ENCODE results near the gene TRIM33. TPM values are rescaled to one million over a fixed set of nuclear protein-coding genes. Genes with fewer than 3 reads are reported as not detected.
"Not testable (repeated sequence)": the region's sequence is repeated elsewhere in the genome, so short reads cannot be mapped to it uniquely, and the experiment has no call there.

The TRIM33 gene
- total RNA-seq, 4 donors from 2014 or later = 37.5 to 48.6 (median 41.1) TPM

DNA sequence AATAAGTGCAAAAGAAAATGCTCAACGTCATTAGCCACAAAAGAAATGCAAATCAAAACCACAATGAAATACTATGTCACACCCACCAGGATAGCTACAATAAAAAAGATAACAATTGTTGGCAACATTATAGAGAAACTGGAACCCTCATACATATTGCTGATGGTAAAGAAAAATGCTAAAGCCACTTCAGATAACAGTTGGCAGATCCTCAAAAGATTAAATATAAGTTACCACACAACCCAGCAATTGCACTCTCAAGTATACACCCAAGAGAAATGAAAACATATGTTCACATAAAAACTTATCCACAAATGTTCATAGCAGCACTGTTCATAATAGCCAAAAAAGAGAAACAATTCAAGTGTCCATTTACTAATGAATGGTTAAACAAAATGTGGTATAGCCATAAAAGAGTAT is 20.7 kb downstream of the TRIM33 start:
- no peak for DNase-seq (ENCODE audit: low spot score in 2 of 2)
- intact Hi-C loops (cut with DNase I; ENCODE audit: low total_unique reads) = no loop called here
- WGBS, 2 donors = 15 to 27% methylated on average over 1 of the region's 1 CpG

DNA sequence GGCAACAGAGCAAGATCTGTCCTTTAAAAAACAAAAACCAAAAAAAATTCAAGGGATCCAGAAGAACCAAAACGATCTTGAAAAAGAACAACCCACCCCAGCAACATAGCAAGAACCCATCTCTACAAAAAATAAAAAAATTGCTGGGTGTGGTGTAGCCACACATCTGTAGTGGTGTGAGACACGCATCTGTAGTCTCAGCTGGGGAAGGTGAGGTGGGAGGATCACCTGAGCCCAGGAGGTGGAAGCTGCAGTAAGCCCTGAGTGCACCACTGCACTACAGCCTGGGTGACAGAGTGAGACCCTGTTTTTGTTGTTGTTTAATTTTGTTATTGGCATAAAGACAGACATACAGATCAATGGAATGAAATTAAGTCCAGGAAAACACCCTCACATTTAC is 22.3 kb downstream of the TRIM33 start:
- TF ChIP-seq, protein P1, sequence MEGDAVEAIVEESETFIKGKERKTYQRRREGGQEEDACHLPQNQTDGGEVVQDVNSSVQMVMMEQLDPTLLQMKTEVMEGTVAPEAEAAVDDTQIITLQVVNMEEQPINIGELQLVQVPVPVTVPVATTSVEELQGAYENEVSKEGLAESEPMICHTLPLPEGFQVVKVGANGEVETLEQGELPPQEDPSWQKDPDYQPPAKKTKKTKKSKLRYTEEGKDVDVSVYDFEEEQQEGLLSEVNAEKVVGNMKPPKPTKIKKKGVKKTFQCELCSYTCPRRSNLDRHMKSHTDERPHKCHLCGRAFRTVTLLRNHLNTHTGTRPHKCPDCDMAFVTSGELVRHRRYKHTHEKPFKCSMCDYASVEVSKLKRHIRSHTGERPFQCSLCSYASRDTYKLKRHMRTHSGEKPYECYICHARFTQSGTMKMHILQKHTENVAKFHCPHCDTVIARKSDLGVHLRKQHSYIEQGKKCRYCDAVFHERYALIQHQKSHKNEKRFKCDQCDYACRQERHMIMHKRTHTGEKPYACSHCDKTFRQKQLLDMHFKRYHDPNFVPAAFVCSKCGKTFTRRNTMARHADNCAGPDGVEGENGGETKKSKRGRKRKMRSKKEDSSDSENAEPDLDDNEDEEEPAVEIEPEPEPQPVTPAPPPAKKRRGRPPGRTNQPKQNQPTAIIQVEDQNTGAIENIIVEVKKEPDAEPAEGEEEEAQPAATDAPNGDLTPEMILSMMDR (IDR thresholded peaks at IDR 0.05) = no peak
- no peak for TF ChIP-seq POLR2A (IDR thresholded peaks at IDR 0.05)
- intact Hi-C loops (cut with DNase I; ENCODE audit: low total_unique reads) = no loop called here
- DNase-seq (ENCODE audit: low spot score in 2 of 2) = no peak
- 84 to 88% methylated on average over 2 of the region's 2 CpGs for WGBS, 2 donors
- no peak overlapping the region for H3K4me3 ChIP-seq (ENCODE audit: low read depth, poor library complexity, severe bottlenecking)

More for the DNA sequence above, 20.7 kb downstream of the TRIM33 start:
- TF ChIP-seq POLR2A (IDR thresholded peaks at IDR 0.05) = no peak
- TF ChIP-seq, protein P1 (IDR thresholded peaks at IDR 0.05) = no peak
- no peak overlapping the region for H3K4me3 ChIP-seq (ENCODE audit: low read depth, poor library complexity, severe bottlenecking)

DNA sequence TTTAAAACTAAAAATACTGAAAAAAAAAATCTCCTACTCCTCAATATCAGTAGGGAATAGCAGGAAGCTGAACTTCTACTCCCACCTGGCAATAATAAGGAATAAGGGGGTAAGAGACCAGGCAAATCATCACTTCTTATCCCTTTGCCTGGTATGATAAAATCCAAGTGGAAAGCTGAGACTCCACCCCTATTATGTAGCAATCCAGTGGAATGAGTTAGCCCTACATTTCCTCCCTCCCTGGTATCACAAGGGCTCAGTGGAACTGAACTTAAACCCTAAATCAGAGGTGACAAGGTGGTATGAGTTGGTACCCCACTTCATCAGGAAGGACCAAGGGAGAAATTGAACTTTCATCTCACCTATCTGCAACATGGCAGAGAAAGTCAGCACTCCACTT is 25.7 kb downstream of the TRIM33 start:
- H3K4me3 ChIP-seq (ENCODE audit: low read depth, poor library complexity, severe bottlenecking) = no peak overlapping the region
- TF ChIP-seq POLR2A (IDR thresholded peaks at IDR 0.05) = no peak
- TF ChIP-seq, protein P1 (IDR thresholded peaks at IDR 0.05) = no peak
- intact Hi-C loops (cut with DNase I; ENCODE audit: low total_unique reads) = no loop called here
- DNase-seq (ENCODE audit: low spot score in 2 of 2) = no peak

DNA sequence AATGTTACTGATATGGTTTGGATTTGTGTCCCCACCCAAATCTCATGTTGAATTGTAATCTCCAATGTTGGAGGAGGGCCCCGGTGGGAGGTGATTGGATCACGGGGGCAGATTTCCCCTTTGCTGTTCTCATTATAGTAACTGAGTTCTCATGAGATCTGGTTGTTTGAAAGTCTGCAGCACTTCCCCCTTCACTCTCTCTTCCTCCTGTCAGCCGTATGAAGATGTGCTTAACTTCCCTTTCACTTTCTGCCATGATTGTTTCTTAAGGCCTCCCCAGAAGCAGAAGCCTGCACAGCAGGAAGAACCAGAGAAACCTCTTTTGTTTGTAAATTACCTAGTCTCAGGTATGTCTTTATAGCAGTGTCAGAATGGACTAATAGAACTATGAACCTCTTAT is 28.4 kb downstream of the TRIM33 start:
- TF ChIP-seq, protein P1 (IDR thresholded peaks at IDR 0.05) = no peak
- no peak for TF ChIP-seq POLR2A (IDR thresholded peaks at IDR 0.05)
- intact Hi-C loops (cut with DNase I; ENCODE audit: low total_unique reads) = no loop called here
- WGBS, 2 donors = 68 to 72% methylated on average over 3 of the region's 3 CpGs
- no peak overlapping the region for H3K4me3 ChIP-seq (ENCODE audit: low read depth, poor library complexity, severe bottlenecking)
- DNase-seq (ENCODE audit: low spot score in 2 of 2) = no peak

DNA sequence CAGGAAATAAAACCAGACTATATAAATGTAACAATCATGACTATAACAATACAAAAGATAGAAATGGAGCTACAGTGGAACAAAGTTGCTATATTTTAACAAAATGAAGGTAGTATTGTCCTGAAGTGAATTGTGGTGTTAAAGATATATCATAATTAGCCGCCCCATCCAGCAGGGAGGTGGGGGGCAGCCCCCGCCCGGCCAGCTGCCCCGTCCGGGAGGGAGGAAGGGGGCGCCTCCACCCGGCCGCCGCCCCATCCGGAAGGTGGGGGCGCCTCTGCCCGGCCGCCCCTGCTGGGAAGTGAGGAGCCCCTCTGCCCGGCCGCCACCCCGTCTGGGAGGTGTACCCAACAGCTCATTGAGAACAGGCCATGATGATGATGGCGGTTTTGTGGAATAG is 31.4 kb downstream of the TRIM33 start:
- 93 to 96% methylated on average over 17 of the region's 17 CpGs for WGBS, 2 donors
- intact Hi-C loops (cut with DNase I; ENCODE audit: low total_unique reads); DNase-seq (ENCODE audit: low spot score in 2 of 2); H3K4me3 ChIP-seq (ENCODE audit: low read depth, poor library complexity, severe bottlenecking): not testable (repeated sequence)

DNA sequence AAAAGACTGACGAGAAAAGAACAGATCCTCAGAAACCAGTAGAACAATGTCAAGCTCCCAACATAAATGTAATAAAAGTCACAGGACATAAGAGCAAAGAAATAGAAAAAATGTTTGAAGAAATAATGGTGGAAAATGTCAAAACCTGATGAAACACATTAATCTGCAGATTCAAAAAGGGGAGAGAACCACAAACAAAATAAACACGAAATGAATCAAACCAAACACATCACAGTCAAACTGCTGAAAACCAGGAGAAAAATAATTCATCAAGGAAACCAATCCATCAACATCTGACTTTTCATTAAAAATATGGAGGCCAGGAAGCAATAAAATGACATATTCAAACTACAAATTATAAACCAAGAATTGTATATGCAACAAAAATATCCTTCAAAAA is 31.9 kb downstream of the TRIM33 start:
- no peak for DNase-seq (ENCODE audit: low spot score in 2 of 2)
- no peak for TF ChIP-seq POLR2A (IDR thresholded peaks at IDR 0.05)
- TF ChIP-seq, protein P1 (IDR thresholded peaks at IDR 0.05) = no peak
- H3K4me3 ChIP-seq (ENCODE audit: low read depth, poor library complexity, severe bottlenecking) = no peak overlapping the region
- WGBS, 2 donors = 94 to 95% methylated on average over 2 of the region's 2 CpGs
- intact Hi-C loops (cut with DNase I; ENCODE audit: low total_unique reads) = no loop called here

All from lower leg skin (tissue), 4 donors.